Astrocyte (in vitro differentiated cells and primary cell): ENCODE results near the gene TNPO3. TPM values are rescaled to one million over a fixed set of nuclear protein-coding genes. Genes with fewer than 3 reads are reported as not detected.

Source experiments
- DNase-seq: peaks from one replicate; pipeline ENCODE4 v3.0.0-alpha.2; 2010; ENCODE audit warnings: low read depth
- FAIRE-seq: peaks from 2 replicates; lab custom pipeline; 2011; peaks lifted over from hg19 to GRCh38; lab: Jason Lieb, UNC
- H2AFZ ChIP-seq: 2 replicates; pipeline ENCODE4 v1.6.0; 2012; ENCODE audit warnings: low read depth, low read length, inconsistent platforms
- H3K27ac ChIP-seq: 2 replicates; pipeline ENCODE4 v1.5.1; 2011; ENCODE audit warnings: low read depth, low read length, inconsistent platforms
- H3K27me3 ChIP-seq: 2 replicates; pipeline ENCODE4 v1.6.0; 2011; ENCODE audit warnings: low read length, inconsistent platforms; ENCODE audit not compliant: insufficient read depth
- H3K36me3 ChIP-seq: 2 replicates; pipeline ENCODE4 v1.5.1; 2011; ENCODE audit warnings: low read length, inconsistent platforms; ENCODE audit not compliant: insufficient read depth
- H3K4me1 ChIP-seq: 2 replicates; pipeline ENCODE4 v1.5.1; 2011; ENCODE audit warnings: low read length, inconsistent platforms; ENCODE audit not compliant: insufficient read depth
- H3K4me2 ChIP-seq: 2 replicates; pipeline ENCODE4 v1.6.0; 2012; ENCODE audit warnings: low read length, inconsistent platforms
- H3K4me3 ChIP-seq: 2 replicates; pipeline ENCODE4 v1.5.1; 2011; ENCODE audit warnings: low read depth, mild to moderate bottlenecking, low read length, inconsistent platforms; ENCODE audit not compliant: insufficient read depth
- H3K79me2 ChIP-seq: 2 replicates; pipeline ENCODE4 v1.6.0; 2012; ENCODE audit warnings: mild to moderate bottlenecking, low read length, inconsistent platforms; ENCODE audit not compliant: insufficient read depth
- H3K9ac ChIP-seq: 2 replicates; pipeline ENCODE4 v1.6.0; 2012; ENCODE audit warnings: mild to moderate bottlenecking, low read length, inconsistent platforms
- H3K9me3 ChIP-seq: 2 replicates; pipeline ENCODE4 v1.5.1; 2012; ENCODE audit warnings: low read depth, mild to moderate bottlenecking, low read length, inconsistent platforms; ENCODE audit not compliant: insufficient read depth
- H4K20me1 ChIP-seq: 2 replicates; pipeline ENCODE4 v1.6.0; 2012; ENCODE audit warnings: low read length, inconsistent platforms; ENCODE audit not compliant: insufficient read depth
- H3K27ac Mint-ChIP-seq: one replicate; pipeline ENCODE4 v1.8.0; 2021; ENCODE audit warnings: mild to moderate bottlenecking, mixed read lengths; ENCODE audit not compliant: unreplicated experiment
- H3K27me3 Mint-ChIP-seq: one replicate; pipeline ENCODE4 v1.8.0; 2021; ENCODE audit warnings: low read depth, mixed read lengths; ENCODE audit not compliant: unreplicated experiment
- H3K36me3 Mint-ChIP-seq: one replicate; pipeline ENCODE4 v1.8.0; 2021; ENCODE audit warnings: low read depth, mixed read lengths; ENCODE audit not compliant: unreplicated experiment
- H3K4me1 Mint-ChIP-seq: one replicate; pipeline ENCODE4 v1.8.0; 2021; ENCODE audit warnings: low read depth, mixed read lengths; ENCODE audit not compliant: unreplicated experiment
- H3K4me3 Mint-ChIP-seq: one replicate; pipeline ENCODE4 v1.8.0; 2021; ENCODE audit warnings: mild to moderate bottlenecking, moderate library complexity, mixed read lengths; ENCODE audit not compliant: unreplicated experiment
- H3K9me3 Mint-ChIP-seq: one replicate; pipeline ENCODE4 v1.8.0; 2021; ENCODE audit warnings: mild to moderate bottlenecking, mixed read lengths; ENCODE audit not compliant: unreplicated experiment
- CTCF ChIP-seq: IDR thresholded peaks from 2 replicates; pipeline ENCODE4 v1.5.1; 2011; ENCODE audit warnings: low read depth, mild to moderate bottlenecking, inconsistent platforms, low read length, moderate library complexity; ENCODE audit not compliant: insufficient read depth
- EZH2 ChIP-seq: IDR thresholded peaks from 2 replicates; pipeline ENCODE4 v1.6.1; 2012; ENCODE audit warnings: mild to moderate bottlenecking, low read length, inconsistent platforms; ENCODE audit not compliant: insufficient read depth
- total RNA-seq: library from RNA; stranded (reverse); gene quantifications from 2 replicates; pipeline ENCODE4 v1.2.1, GENCODE V29; 2021

The TNPO3 gene
- total RNA-seq, 1 donor from 2014 or later, result 49.2 TPM

- no peak overlapping the region for H2AFZ ChIP-seq
- no peak overlapping the region for H3K9ac ChIP-seq
- no peak overlapping the region for H3K4me3 ChIP-seq
- H3K36me3 ChIP-seq, result no peaks in the 10 kb centered on the region
- peaks cover 34% of the 10 kb centered on the region for H3K27me3 ChIP-seq
- H3K4me1 ChIP-seq, result no peaks in the 10 kb centered on the region
- H3K27ac ChIP-seq, result no peak overlapping the region
- Mint-ChIP-seq H3K4me3 (no peak overlapping the region), H3K36me3 (no peaks in the 10 kb centered on the region), H3K27ac (no peak overlapping the region), H3K4me1 (peaks cover 2% of the 10 kb centered on the region), H3K9me3 (no peaks in the 10 kb centered on the region), H3K27me3 (peaks cover 47% of the 10 kb centered on the region)
- no peaks in the 10 kb centered on the region for H3K79me2 ChIP-seq
- FAIRE-seq, result no peak
- no peaks in the 10 kb centered on the region for H3K9me3 ChIP-seq
- TF ChIP-seq CTCF, result no peak
- TF ChIP-seq EZH2, result no peak
- DNase-seq, result no peak
- no peaks in the 10 kb centered on the region for H4K20me1 ChIP-seq
- no peak overlapping the region for H3K4me2 ChIP-seq
These were observed 113.5 kb downstream of the TNPO3 start for GRCh38 chr7:128941323-128941890.

- Histone ChIP-seq H3K79me2 (no peaks in the 10 kb centered on the region), H3K4me2 (no peak overlapping the region), H3K4me3 (no peak overlapping the region), H4K20me1 (no peaks in the 10 kb centered on the region), H3K4me1 (no peaks in the 10 kb centered on the region), H2AFZ (no peak overlapping the region), H3K9ac (no peak overlapping the region), H3K27ac (no peak overlapping the region), H3K9me3 (no peaks in the 10 kb centered on the region), H3K27me3 (peaks cover 35% of the 10 kb centered on the region), H3K36me3 (no peaks in the 10 kb centered on the region)
- H3K4me1 Mint-ChIP-seq, result peaks cover 2% of the 10 kb centered on the region
- no peak overlapping the region for H3K27ac Mint-ChIP-seq
- no peak for TF ChIP-seq EZH2
- no peak for TF ChIP-seq CTCF
- H3K9me3 Mint-ChIP-seq, result no peaks in the 10 kb centered on the region
- DNase-seq (no peak), FAIRE-seq (no peak)
- H3K27me3 Mint-ChIP-seq, result peaks cover 48% of the 10 kb centered on the region
- H3K4me3 Mint-ChIP-seq, result no peak overlapping the region
- H3K36me3 Mint-ChIP-seq, result no peaks in the 10 kb centered on the region
These were observed 114.2 kb downstream of the TNPO3 start for GRCh38 chr7:128940494-128941322.
